GM13976 (cell line): Measurements from ENCODE around the gene SP140.
A peak's percentile ranks its signal among the peaks of the same experiment; 100 is the strongest.

Experiments
- DNase-seq: peaks from one replicate; pipeline ENCODE4 v3.0.0; 2012; ENCODE audit warnings: low spot score
- CTCF ChIP-seq: IDR thresholded peaks from 2 replicates; pipeline ENCODE4 v1.5.1; 2012; ENCODE audit warnings: borderline replicate concordance, mild to moderate bottlenecking; ENCODE audit not compliant: insufficient read depth; ENCODE audit errors: extremely low read depth, missing control alignments, control extremely low read depth
- in situ Hi-C: fragments of 300-500 bp; cut with MboI; formaldehyde crosslinking; loops from one replicate; pipeline ENCODE4 v1.12.0; 2022; ENCODE audit warnings: low sequenced_read_pairs, mixed read lengths, inconsistent platforms; ENCODE audit not compliant: unreplicated experiment

The SP140 gene

GRCh38 chr2:230225486-230225885, at the start of gene SP140:
TSS of gene SP140 (plus strand) at chr2:230225736. CDS start at chr2:230225845, 109 bp downstream.
- in situ Hi-C loops = no loop called here
- no peak for TF ChIP-seq CTCF
- peak; percentile 59 for DNase-seq

DNA sequence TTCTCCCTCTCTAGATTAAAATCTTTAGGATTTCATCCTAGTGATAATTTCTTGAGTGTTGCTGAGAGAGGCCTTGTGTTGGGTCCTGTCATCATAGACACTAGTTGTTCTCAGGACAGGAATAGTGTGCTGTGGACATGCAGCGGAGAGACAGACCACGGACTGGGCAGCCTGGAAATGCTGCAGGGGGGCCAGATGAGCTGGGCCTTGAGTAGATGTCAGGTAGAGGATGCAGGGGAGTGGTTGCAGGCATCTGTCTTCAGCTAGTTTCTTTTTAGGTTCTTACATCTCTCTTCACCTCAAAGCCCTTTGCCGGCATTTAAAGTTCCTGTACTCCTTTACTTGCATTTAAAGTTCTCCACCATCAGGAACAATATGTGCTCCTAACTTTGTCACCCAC, 48.5 kb upstream of the SP140 start:
- no peak for TF ChIP-seq CTCF
- in situ Hi-C loops = no loop called here

GRCh38 chr2:230178546-230179485, 46.7 kb upstream of the SP140 start:
- no peak for DNase-seq
- no peak for TF ChIP-seq CTCF
- in situ Hi-C loops = no loop called here

More for the DNA sequence above, 48.5 kb upstream of the SP140 start:
- no peak for DNase-seq

- TF ChIP-seq CTCF = no peak
- in situ Hi-C loops = no loop called here
- DNase-seq = no peak
Measured at GRCh38 chr2:230179907-230180306, 45.6 kb upstream of the SP140 start.

GRCh38 chr2:230181195-230181594, 44.3 kb upstream of the SP140 start:
- TF ChIP-seq CTCF = no peak
- in situ Hi-C loops = no loop called here
- no peak for DNase-seq

DNA sequence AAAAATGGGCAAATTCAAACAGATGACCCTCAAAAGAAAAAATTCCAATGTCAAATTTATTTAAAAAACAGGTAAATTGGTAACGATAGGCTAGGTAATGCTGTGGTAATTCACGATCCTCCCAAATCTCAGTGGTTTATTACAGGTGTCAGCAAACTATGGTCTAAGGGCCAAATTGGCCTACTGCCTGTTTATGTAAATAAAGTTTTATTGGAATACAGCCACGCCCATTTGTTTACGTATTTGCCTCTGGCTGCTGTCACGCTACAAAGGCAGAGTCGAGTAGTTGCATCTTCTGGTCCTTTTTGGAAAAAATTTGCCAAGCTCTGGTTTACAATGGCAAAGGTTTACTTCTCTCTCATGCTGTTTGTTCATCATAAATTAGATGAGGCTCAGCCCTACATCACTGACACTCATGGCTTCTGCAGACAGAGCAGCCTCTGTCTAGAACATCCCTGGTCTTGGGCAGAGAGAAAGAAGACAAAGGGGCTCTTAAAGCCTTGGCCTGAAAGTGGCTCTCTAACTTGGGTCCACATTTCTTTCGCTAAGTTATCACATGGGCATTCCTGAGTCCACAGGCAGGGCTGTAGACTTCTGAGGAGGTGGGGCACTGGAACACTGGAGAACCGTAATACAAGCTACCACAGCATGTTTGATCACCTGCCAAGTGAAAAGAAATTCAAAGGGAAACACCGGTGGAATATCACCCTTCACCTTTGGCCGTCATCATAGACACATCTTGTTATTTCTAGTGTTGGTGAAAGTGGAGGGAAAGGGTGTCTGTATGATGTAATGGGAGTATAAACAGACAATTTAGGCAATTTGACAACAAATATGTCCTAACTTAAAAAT, 40.6 kb upstream of the SP140 start:
- TF ChIP-seq CTCF = no peak
- in situ Hi-C loops = no loop called here
- no peak for DNase-seq
